Gastrocnemius medialis (tissue), 4 donors: ENCODE results near the gene ORM1.

Experiments
- CTCF ChIP-seq, 5 experiments: fragments of 450-650 bp in 3 of 5; fragments of 200-600 bp in 2 of 5; sonication (generic) in 2 of 5; IDR thresholded peaks in 4 of 5; conservative IDR thresholded peaks in 1 of 5; 1 replicate in 4 of 5; 2 replicates in 1 of 5; pipeline ENCODE4 v1.5.1; 2016 to 2019; ENCODE audit warnings: antibody characterized with exemption in 5 of 5, mild to moderate bottlenecking in 3 of 5, moderate library complexity in 3 of 5
- POLR2A ChIP-seq, 2 donors: fragments of 450-650 bp; IDR thresholded peaks; one replicate each; pipeline ENCODE4 v1.6.1; 2017; ENCODE audit warnings: antibody characterized with exemption in 2 of 2, mild to moderate bottlenecking in 2 of 2, moderate library complexity in 2 of 2

- TF ChIP-seq CTCF (IDR thresholded peaks at IDR 0.05 in 4 of 5, conservative IDR thresholded peaks at IDR 0.05 in 1 of 5) (no peak), POLR2A (IDR thresholded peaks at IDR 0.05) (no peak)
These were observed 41.5 kb downstream of the ORM1 start for GRCh38 chr9:114364134-114365041.
